AG04450 (cell line): ENCODE data around the gene MAP4K5. TPM values are rescaled to one million over a fixed set of nuclear protein-coding genes. Genes with fewer than 3 reads are reported as not detected.
"Not testable (repeated sequence)": the region's sequence is repeated elsewhere in the genome, so short reads cannot be mapped to it uniquely, and the experiment has no call there.

Experiments used
- CTCF ChIA-PET: fragments of 300-600, 350-600 bp; formaldehyde crosslinking; extraction: SDS; loops from one replicate; lab custom pipeline; 2022; ENCODE audit warnings: antibody characterized with exemption, inconsistent platforms; lab: Charles Lee
- POLR2A ChIA-PET: fragments of 350-600 bp; formaldehyde crosslinking; extraction: SDS; loops from one replicate; lab custom pipeline; 2021; ENCODE audit warnings: antibody characterized with exemption, inconsistent platforms; lab: Yijun Ruan, JAX
- DNase-seq: peaks from one replicate; pipeline ENCODE4 v3.0.0-alpha.2; 2011; ENCODE audit warnings: low read depth, low spot score
- H3K27ac ChIP-seq: one replicate; pipeline ENCODE4 v1.5.1; 2012; ENCODE audit warnings: low read depth, low read length, control low read depth
- H3K27me3 ChIP-seq: one replicate; pipeline ENCODE4 v1.6.0; 2012; ENCODE audit warnings: low read length; ENCODE audit not compliant: control insufficient read depth, insufficient read depth
- H3K4me3 ChIP-seq: 2 replicates; pipeline ENCODE4 v1.5.1; 2011; ENCODE audit warnings: mild to moderate bottlenecking, low read depth, low read length, control low read depth
- H3K9me3 ChIP-seq: 2 replicates; pipeline ENCODE4 v1.5.1; 2012; ENCODE audit warnings: low read length; ENCODE audit not compliant: control insufficient read depth, insufficient read depth
- polyA plus RNA-seq: library from polyadenylated mRNA; depleted of rRNA; stranded (reverse); fragments of >200 nt; gene quantifications from 2 replicates; pipeline ENCODE4 v1.2.3, GENCODE V29; 2011
- TF ChIP-seq, protein P1 (sequence below): IDR thresholded peaks from 2 replicates; pipeline ENCODE4 v1.5.1; 2011; ENCODE audit warnings: low read depth, low read length, control low read depth, inconsistent platforms

Gene MAP4K5
- polyA plus RNA-seq, 1 experiment: 35.4 TPM

DNA sequence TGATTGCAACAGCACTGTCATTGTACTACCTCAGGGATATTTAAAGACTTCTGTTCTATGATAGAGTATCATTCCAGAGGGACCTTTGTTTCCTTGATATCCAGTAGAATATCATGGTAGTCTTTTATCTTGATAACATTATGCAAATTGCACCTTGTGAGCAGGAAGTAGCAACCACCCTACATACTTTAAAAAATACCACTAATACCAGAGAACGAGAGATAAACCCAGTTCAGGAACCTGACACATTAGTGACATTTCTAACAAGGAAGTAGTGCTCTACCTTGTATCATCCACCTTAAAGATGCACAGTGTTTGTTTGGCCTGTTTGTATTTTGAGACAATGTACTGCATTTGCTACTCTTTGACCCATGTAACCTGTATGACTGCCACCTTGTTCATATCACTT, 8.8 kb upstream of the MAP4K5 start:
- no peaks in the 10 kb centered on the region for H3K27me3 ChIP-seq
- ChIA-PET POLR2A (no interaction called here), CTCF (interaction anchor here (0.6 to 3.0 kb wide), 7 partner anchors 47 to 235 kb away, joined by 3 to 17 read pairs (median 5); no protein-coding TSS in a partner anchor)
- H3K27ac ChIP-seq: no peak overlapping the region
- no peaks in the 10 kb centered on the region; the same call in 1 of the 2 replicates for H3K9me3 ChIP-seq
- no peak for DNase-seq
- TF ChIP-seq, protein P1, sequence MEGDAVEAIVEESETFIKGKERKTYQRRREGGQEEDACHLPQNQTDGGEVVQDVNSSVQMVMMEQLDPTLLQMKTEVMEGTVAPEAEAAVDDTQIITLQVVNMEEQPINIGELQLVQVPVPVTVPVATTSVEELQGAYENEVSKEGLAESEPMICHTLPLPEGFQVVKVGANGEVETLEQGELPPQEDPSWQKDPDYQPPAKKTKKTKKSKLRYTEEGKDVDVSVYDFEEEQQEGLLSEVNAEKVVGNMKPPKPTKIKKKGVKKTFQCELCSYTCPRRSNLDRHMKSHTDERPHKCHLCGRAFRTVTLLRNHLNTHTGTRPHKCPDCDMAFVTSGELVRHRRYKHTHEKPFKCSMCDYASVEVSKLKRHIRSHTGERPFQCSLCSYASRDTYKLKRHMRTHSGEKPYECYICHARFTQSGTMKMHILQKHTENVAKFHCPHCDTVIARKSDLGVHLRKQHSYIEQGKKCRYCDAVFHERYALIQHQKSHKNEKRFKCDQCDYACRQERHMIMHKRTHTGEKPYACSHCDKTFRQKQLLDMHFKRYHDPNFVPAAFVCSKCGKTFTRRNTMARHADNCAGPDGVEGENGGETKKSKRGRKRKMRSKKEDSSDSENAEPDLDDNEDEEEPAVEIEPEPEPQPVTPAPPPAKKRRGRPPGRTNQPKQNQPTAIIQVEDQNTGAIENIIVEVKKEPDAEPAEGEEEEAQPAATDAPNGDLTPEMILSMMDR: no peak
- H3K4me3 ChIP-seq: no peak overlapping the region

DNA sequence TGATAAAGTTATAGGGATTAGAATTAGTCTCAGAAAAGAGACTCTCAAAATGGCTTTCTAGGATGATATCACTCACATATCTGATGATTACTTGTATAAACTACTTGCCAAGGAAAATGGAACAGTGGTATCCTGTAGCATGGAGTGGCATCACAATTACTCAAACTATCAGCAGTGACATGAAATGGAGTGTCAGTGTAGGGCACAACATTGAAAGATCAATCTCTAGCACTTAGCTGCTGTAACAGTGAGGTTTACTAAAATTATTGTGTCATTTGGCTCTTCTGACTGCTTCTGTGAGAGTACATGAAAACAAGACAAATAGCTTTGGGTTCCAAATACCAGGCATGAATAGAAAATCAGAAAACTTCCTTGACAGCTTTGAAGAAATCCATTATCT, 6.7 kb upstream of the MAP4K5 start:
- Histone ChIP-seq H3K4me3 (no peak overlapping the region), H3K9me3 (no peaks in the 10 kb centered on the region; the same call in 1 of the 2 replicates), H3K27me3 (no peaks in the 10 kb centered on the region), H3K27ac (no peak overlapping the region)
- TF ChIP-seq, protein P1: no peak
- no peak for DNase-seq
- POLR2A ChIA-PET: no interaction called here
- CTCF ChIA-PET: interaction anchor here (0.5 to 3.0 kb wide), 6 partner anchors 56 to 321 kb away, joined by 3 to 17 read pairs (median 4); no protein-coding TSS in a partner anchor

DNA sequence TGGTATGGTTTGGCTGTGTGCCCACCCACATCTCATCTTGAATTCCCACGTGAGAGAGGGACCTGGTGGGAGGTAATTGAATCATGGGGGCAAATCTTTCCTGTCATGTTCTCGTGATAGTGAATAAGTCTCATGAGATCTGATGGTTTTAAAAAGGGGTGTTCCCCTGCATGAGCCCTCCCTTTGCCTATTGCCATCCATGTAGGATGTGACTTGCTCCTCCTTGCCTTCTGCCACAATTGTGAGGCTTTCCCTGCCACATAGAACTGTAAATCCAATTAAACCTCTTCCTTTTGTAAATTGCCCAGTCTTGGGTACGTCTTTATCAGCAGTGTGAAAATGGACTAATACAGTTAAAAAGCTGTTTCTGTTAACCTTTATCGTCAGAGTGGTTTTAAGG, 5.7 kb upstream of the MAP4K5 start:
- CTCF ChIA-PET: interaction anchor here (0.6 to 0.8 kb wide), 2 partner anchors 36 to 177 kb away, joined by 5 to 6 read pairs; no protein-coding TSS in a partner anchor
- DNase-seq, H3K27me3 ChIP-seq, H3K27ac ChIP-seq, H3K9me3 ChIP-seq, H3K4me3 ChIP-seq, POLR2A ChIA-PET: not testable (repeated sequence)

DNA sequence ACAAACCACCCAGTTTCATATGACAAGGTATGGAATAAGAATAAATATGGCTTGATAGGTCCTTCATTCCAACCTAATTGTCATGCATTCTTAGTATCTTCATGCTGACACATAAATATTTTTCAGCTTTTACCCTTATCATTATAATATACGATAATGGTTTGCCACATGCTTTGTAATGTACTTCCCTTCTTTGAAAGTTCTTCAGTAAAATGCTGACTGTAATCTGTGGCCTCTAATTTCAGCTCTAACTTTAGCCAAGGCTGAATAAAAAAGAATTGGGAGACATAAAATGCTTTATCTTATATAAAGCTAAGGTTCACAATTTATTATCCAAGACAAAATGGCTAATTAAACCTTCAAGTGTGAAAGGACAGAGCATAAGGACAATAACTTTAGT, 2.6 kb upstream of the MAP4K5 start:
- DNase-seq: no peak
- no peak overlapping the region for H3K27ac ChIP-seq
- POLR2A ChIA-PET: no interaction called here
- no peaks in the 10 kb centered on the region for H3K27me3 ChIP-seq
- H3K9me3 ChIP-seq: no peaks in the 10 kb centered on the region; the same call in 1 of the 2 replicates
- CTCF ChIA-PET: interaction anchor here (1.0 to 1.7 kb wide), 2 partner anchors 214 to 216 kb away, joined by 4 to 6 read pairs; no protein-coding TSS in a partner anchor
- TF ChIP-seq, protein P1: no peak
- H3K4me3 ChIP-seq: no peak overlapping the region

DNA sequence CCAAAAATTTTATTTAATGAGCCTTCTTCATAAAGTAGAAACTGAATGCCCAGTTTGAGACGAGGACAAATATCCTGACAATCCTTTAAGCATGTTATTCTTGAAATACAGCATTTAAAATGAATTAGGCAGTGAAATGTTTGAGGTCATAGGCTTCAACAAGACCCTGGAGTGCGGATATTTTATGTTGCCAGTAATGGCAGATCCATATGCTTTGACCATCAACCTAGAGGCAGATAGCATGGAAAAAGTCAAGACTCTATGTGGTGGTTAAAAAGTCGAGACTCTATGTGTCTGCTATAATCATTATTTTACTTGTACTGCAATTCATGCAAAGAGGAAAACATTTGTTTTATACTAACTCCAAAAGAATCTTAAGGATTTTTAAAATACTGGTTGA, 2.0 kb upstream of the MAP4K5 start:
- Histone ChIP-seq H3K4me3 (no peak overlapping the region), H3K27me3 (no peaks in the 10 kb centered on the region), H3K27ac (no peak overlapping the region), H3K9me3 (no peaks in the 10 kb centered on the region; the same call in 1 of the 2 replicates)
- ChIA-PET POLR2A (no interaction called here), CTCF (interaction anchor here (1.0 to 1.7 kb wide), 2 partner anchors 213 to 216 kb away, joined by 4 to 6 read pairs; no protein-coding TSS in a partner anchor)
- TF ChIP-seq, protein P1: no peak
- DNase-seq: no peak
